Measurements from ENCODE around the gene CHMP4B. TPM values are rescaled to one million over a fixed set of nuclear protein-coding genes. Genes with fewer than 3 reads are reported as not detected.

The CHMP4B gene
- polyA plus RNA-seq, 1 experiment = 65.3 TPM

GRCh38 chr20:33789109-33789857 lies 21.9 kb upstream of the CHMP4B start:
- H3K27me3 ChIP-seq (ENCODE audit: control insufficient read depth, insufficient read depth, low read length) = no peaks in the 10 kb centered on the region
- TF ChIP-seq, protein P1, sequence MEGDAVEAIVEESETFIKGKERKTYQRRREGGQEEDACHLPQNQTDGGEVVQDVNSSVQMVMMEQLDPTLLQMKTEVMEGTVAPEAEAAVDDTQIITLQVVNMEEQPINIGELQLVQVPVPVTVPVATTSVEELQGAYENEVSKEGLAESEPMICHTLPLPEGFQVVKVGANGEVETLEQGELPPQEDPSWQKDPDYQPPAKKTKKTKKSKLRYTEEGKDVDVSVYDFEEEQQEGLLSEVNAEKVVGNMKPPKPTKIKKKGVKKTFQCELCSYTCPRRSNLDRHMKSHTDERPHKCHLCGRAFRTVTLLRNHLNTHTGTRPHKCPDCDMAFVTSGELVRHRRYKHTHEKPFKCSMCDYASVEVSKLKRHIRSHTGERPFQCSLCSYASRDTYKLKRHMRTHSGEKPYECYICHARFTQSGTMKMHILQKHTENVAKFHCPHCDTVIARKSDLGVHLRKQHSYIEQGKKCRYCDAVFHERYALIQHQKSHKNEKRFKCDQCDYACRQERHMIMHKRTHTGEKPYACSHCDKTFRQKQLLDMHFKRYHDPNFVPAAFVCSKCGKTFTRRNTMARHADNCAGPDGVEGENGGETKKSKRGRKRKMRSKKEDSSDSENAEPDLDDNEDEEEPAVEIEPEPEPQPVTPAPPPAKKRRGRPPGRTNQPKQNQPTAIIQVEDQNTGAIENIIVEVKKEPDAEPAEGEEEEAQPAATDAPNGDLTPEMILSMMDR (IDR thresholded peaks at IDR 0.05; ENCODE audit: insufficient read depth, low read depth, low read length) = no peak
- DNase-seq (ENCODE audit: low read depth) = peak; percentile 59
- H3K36me3 ChIP-seq (ENCODE audit: control insufficient read depth, insufficient read depth, low read length) = peaks cover 5% of the 10 kb centered on the region; the same call in 1 of the 2 replicates
- no peak overlapping the region for H3K4me3 ChIP-seq (ENCODE audit: low read depth, low read length)
- POLR2A ChIA-PET = interaction anchor here (0.6 kb wide), 1 partner anchor 105 kb away, joined by 3 read pairs; no protein-coding TSS in a partner anchor
- CTCF ChIA-PET = interaction anchor here (0.6 to 1.5 kb wide), 4 partner anchors 8 to 110 kb away, joined by 3 to 4 read pairs (median 3); no protein-coding TSS in a partner anchor

- CTCF ChIA-PET = interaction anchor here (0.6 to 1.5 kb wide), 4 partner anchors 8 to 109 kb away, joined by 3 to 4 read pairs (median 3); no protein-coding TSS in a partner anchor
Observed at GRCh38 chr20:33789858-33790182, 21.3 kb upstream of the CHMP4B start.

DNA sequence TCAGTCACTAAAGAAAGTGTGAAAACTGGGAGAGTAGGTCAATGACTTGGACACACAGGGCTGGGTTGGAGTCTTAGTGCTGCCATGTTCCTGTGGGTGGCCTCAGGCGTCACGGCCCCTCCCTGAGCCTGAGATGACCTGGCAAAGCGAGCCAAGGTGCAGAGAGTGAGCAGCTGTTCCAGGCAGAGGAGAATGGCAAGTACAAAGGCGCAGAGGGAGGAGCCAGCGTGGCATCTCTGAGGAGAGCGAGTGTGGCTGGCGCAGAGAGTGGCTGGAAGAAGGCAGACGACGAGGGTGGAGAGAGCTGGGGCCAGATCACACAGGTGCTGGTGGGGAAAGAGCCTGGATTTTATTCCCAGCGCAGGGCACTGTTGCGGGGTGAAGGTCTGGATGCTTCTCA lies 20.6 kb upstream of the CHMP4B start:
- CTCF ChIA-PET = interaction anchor here (0.7 to 0.9 kb wide), 2 partner anchors 11 to 23 kb away, joined by 3 read pairs; no protein-coding TSS in a partner anchor
- Histone ChIP-seq H3K36me3 (ENCODE audit: control insufficient read depth, insufficient read depth, low read length) (peaks cover 5% of the 10 kb centered on the region; the same call in 1 of the 2 replicates), H3K4me3 (ENCODE audit: low read depth, low read length) (no peak overlapping the region), H3K27me3 (ENCODE audit: control insufficient read depth, insufficient read depth, low read length) (no peaks in the 10 kb centered on the region)
- POLR2A ChIA-PET = no interaction called here
- TF ChIP-seq, protein P1 (IDR thresholded peaks at IDR 0.05; ENCODE audit: insufficient read depth, low read depth, low read length) = no peak
- no peak for DNase-seq (ENCODE audit: low read depth)

More at GRCh38 chr20:33789858-33790182, 21.3 kb upstream of the CHMP4B start:
- no peak overlapping the region for H3K4me3 ChIP-seq (ENCODE audit: low read depth, low read length)
- DNase-seq (ENCODE audit: low read depth) = no peak
- no peaks in the 10 kb centered on the region for H3K27me3 ChIP-seq (ENCODE audit: control insufficient read depth, insufficient read depth, low read length)
- H3K36me3 ChIP-seq (ENCODE audit: control insufficient read depth, insufficient read depth, low read length) = peaks cover 5% of the 10 kb centered on the region; the same call in 1 of the 2 replicates
- POLR2A ChIA-PET = interaction anchor here (0.6 kb wide), 1 partner anchor 104 kb away, joined by 3 read pairs; no protein-coding TSS in a partner anchor
- TF ChIP-seq, protein P1 (IDR thresholded peaks at IDR 0.05; ENCODE audit: insufficient read depth, low read depth, low read length) = no peak

- Histone ChIP-seq H3K27me3 (ENCODE audit: control insufficient read depth, insufficient read depth, low read length) (no peaks in the 10 kb centered on the region), H3K4me3 (ENCODE audit: low read depth, low read length) (no peak overlapping the region), H3K36me3 (ENCODE audit: control insufficient read depth, insufficient read depth, low read length) (peaks cover 5% of the 10 kb centered on the region; the same call in 1 of the 2 replicates)
- ChIA-PET POLR2A (no interaction called here), CTCF (interaction anchor here (0.7 to 2.2 kb wide), 5 partner anchors 8 to 72 kb away, joined by 3 to 11 read pairs (median 8); no protein-coding TSS in a partner anchor)
- no peak for DNase-seq (ENCODE audit: low read depth)
- TF ChIP-seq, protein P1 (IDR thresholded peaks at IDR 0.05; ENCODE audit: insufficient read depth, low read depth, low read length) = no peak
Observed at GRCh38 chr20:33791021-33791420, 20.1 kb upstream of the CHMP4B start.

GRCh38 chr20:33791540-33791939 lies 19.6 kb upstream of the CHMP4B start:
- peaks cover 5% of the 10 kb centered on the region; the same call in 1 of the 2 replicates for H3K36me3 ChIP-seq (ENCODE audit: control insufficient read depth, insufficient read depth, low read length)
- POLR2A ChIA-PET = interaction anchor here (0.6 kb wide), 1 partner anchor 219 kb away, joined by 3 read pairs; no protein-coding TSS in a partner anchor
- H3K27me3 ChIP-seq (ENCODE audit: control insufficient read depth, insufficient read depth, low read length) = no peaks in the 10 kb centered on the region
- no peak for DNase-seq (ENCODE audit: low read depth)
- CTCF ChIA-PET = interaction anchor here (0.9 to 3.1 kb wide), 13 partner anchors 9 to 284 kb away, joined by 3 to 14 read pairs (median 5); partner anchors contain the start of gene CHMP4B
- H3K4me3 ChIP-seq (ENCODE audit: low read depth, low read length) = no peak overlapping the region
- TF ChIP-seq, protein P1 (IDR thresholded peaks at IDR 0.05; ENCODE audit: insufficient read depth, low read depth, low read length) = no peak

Measured in BJ (cell line).